Thyroid gland (tissue), 4 donors: ENCODE data around the gene AQP7.

Source experiments
- CTCF ChIP-seq, 6 experiments: fragments of 200-600 bp in 3 of 6; fragments of 450-650 bp in 3 of 6; sonication (generic) in 3 of 6; IDR thresholded peaks; one replicate each; pipeline ENCODE4 v1.5.1; 2016 to 2019; ENCODE audit warnings: antibody characterized with exemption in 6 of 6, mild to moderate bottlenecking in 2 of 6, inconsistent platforms in 1 of 6, moderate library complexity in 1 of 6
- POLR2A ChIP-seq, 2 donors: fragments of 450-650 bp; IDR thresholded peaks; one replicate each; pipeline ENCODE4 v1.6.1; 2017; ENCODE audit warnings: antibody characterized with exemption in 2 of 2, mild to moderate bottlenecking in 2 of 2, moderate library complexity in 1 of 2

DNA sequence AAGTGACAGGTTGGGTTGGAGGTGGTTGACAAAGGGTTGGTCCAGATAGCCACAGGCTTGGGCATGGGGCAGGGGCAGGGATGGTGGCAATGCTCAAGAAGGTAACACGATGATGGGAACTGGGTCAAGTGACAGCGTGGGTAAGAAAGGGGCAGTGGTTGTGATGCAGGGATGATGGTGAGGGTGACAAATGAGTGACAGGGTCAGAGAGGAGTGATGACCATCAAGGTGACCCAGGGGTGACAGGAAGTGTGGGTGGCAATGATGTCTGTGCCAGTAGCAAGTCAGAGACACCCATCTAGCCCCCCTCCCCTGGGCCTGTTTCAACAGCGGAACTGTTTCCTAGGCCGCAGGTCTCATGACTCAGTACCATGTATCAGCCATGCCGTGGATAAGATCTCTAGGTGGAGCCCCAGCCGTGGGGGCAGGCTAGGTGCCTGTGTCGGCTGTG is 24.5 kb upstream of the AQP7 start:
- TF ChIP-seq CTCF (IDR thresholded peaks at IDR 0.05) = no peak
- TF ChIP-seq POLR2A (IDR thresholded peaks at IDR 0.05) = no peak
